ENCODE data around the gene SLAIN1. TPM values are rescaled to one million over a fixed set of nuclear protein-coding genes. Genes with fewer than 3 reads are reported as not detected.

Gene SLAIN1
- total and polyA plus RNA-seq, 8 donors: 4.8 to 13.7 (median 9.0) TPM

DNA sequence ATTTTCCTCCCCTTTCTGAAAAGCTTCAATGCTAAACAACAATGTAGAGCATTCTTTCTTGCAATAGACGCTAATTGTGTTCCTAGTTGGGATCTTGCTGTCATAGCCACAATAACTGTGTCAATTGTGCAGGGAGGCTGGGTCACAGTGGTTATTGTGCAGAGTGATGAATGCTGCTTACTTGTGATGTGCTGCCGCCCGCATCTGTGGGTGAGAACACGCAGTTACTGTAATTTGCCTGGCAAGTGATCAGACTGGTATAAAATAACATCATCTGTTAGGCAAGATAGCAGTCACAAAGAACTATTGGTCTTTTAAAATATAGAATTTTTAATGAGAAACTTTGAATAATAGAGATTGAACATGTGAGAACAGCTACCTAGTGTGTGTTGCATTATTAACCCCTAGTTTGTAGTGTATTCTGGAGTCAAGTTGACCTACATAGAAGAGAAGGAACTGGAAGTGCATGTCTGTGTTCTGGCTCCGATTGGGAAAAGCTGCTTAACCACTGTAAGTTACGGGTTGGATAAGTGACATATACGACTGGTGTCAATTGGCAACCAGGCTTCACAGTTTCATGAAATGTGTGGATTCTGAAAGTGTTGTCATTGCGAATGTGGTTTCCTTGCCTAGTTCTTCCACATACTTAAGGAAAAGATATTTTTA, 43.6 kb downstream of the SLAIN1 start:
- H3K27me3 ChIP-seq: no peaks in the 10 kb centered on the region
- H3K36me3 ChIP-seq: peaks cover 0 to 4% (median 0%) of the 10 kb centered on the region in 3 donors
- intact Hi-C loops (cut with DNase I): no loop called here
- no peak overlapping the region for H3K4me3 ChIP-seq
- TF ChIP-seq, protein P1, sequence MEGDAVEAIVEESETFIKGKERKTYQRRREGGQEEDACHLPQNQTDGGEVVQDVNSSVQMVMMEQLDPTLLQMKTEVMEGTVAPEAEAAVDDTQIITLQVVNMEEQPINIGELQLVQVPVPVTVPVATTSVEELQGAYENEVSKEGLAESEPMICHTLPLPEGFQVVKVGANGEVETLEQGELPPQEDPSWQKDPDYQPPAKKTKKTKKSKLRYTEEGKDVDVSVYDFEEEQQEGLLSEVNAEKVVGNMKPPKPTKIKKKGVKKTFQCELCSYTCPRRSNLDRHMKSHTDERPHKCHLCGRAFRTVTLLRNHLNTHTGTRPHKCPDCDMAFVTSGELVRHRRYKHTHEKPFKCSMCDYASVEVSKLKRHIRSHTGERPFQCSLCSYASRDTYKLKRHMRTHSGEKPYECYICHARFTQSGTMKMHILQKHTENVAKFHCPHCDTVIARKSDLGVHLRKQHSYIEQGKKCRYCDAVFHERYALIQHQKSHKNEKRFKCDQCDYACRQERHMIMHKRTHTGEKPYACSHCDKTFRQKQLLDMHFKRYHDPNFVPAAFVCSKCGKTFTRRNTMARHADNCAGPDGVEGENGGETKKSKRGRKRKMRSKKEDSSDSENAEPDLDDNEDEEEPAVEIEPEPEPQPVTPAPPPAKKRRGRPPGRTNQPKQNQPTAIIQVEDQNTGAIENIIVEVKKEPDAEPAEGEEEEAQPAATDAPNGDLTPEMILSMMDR (IDR thresholded peaks at IDR 0.05): no peak
- peaks cover 4 to 8% (median 8%) of the 10 kb centered on the region in 3 donors for H3K4me1 ChIP-seq
- 77 to 89% methylated on average over 8 of the region's 8 CpGs for WGBS, 2 donors
- H3K27ac ChIP-seq: no peak overlapping the region
- no peak for DNase-seq
- no peaks in the 10 kb centered on the region for H3K9me3 ChIP-seq
- no peak for ATAC-seq
- FAIRE-seq: no peak

DNA sequence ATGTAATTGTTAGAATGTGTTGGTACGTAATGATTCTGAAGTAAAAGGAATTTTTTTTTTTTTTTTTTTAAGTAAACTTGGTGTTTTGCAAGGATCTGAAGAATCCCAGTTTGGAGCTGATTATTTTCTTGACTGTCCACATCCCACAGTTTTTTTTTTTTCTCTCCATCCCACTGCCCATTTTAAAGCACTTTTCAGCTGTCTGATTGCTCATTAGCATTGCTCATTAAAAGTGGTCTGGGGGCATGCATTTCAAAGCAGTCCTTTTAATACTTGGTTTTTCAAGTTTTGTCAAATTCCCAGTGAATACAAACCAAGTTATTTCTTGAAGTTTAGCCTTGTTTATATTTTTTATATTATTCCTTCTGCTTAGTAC, 44.1 kb downstream of the SLAIN1 start:
- TF ChIP-seq, protein P1 (IDR thresholded peaks at IDR 0.05): no peak
- intact Hi-C loops (cut with DNase I): no loop called here

DNA sequence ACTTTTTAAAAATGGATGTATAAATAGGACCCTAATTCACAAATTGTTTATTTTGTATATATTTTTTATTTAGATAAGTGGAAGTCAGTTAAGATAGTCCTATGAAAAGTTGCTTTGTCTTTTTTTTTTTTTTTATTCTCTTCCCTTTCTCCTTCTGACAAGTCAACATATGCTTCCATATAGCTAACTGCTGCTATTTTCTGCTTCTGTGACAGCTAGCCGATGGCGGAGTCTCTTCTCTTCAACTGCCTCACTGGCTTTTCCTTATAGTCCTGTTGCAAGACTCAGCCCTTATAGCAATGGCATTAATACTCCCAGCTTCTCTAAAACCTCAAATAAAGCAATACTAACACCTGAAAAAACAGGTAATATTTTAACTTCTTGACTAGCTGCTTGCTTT, 45.3 kb downstream of the SLAIN1 start:
- Histone ChIP-seq H3K9me3 (no peaks in the 10 kb centered on the region), H3K36me3 (peaks cover 0 to 7% (median 0%) of the 10 kb centered on the region in 3 donors), H3K4me1 (peaks cover 4 to 8% (median 8%) of the 10 kb centered on the region in 3 donors), H3K27ac (no peak overlapping the region), H3K27me3 (no peaks in the 10 kb centered on the region), H3K4me3 (no peak overlapping the region)
- TF ChIP-seq, protein P1 (IDR thresholded peaks at IDR 0.05): no peak
- DNase-seq (no peak), ATAC-seq (no peak), FAIRE-seq (no peak)
- 95 to 98% methylated on average over 2 of the region's 2 CpGs for WGBS, 2 donors
- intact Hi-C loops (cut with DNase I): no loop called here

More for the DNA sequence above, 44.1 kb downstream of the SLAIN1 start:
- ATAC-seq (no peak), DNase-seq (no peak), FAIRE-seq (no peak)
- H3K4me3 ChIP-seq: no peak overlapping the region
- no peaks in the 10 kb centered on the region for H3K9me3 ChIP-seq
- WGBS, 2 donors: 93 to 100% methylated on average over 1 of the region's 1 CpG
- H3K36me3 ChIP-seq: peaks cover 0 to 5% (median 0%) of the 10 kb centered on the region in 3 donors
- H3K4me1 ChIP-seq: peaks cover 4 to 8% (median 8%) of the 10 kb centered on the region in 3 donors
- no peaks in the 10 kb centered on the region for H3K27me3 ChIP-seq
- no peak overlapping the region for H3K27ac ChIP-seq

DNA sequence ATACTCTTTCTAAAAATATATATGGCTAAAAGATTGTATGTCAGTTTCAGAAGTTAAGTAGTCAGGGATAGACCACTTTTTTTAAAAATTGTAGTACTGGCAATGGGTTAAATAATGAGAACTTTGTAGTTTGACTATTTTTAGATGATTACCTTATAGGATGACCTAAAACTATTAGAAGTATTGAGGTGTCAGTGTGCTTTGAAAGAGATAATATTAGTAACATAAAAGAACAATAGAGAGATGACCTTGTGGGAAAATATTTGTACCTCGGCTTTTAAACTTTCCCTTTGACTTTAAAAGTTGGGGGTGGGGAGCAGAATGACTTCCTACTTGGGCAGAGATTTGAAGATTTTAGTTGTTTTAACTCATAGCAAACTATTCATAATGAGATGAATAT, 48.3 kb downstream of the SLAIN1 start:
- DNase-seq: no peak
- TF ChIP-seq, protein P1 (IDR thresholded peaks at IDR 0.05): no peak
- FAIRE-seq: no peak
- 14 to 22% methylated on average over 1 of the region's 1 CpG for WGBS, 2 donors
- Histone ChIP-seq H3K27me3 (no peaks in the 10 kb centered on the region), H3K4me3 (no peak overlapping the region), H3K4me1 (peaks cover 4 to 8% (median 8%) of the 10 kb centered on the region in 3 donors), H3K9me3 (no peaks in the 10 kb centered on the region), H3K27ac (no peak overlapping the region), H3K36me3 (peaks cover 0 to 7% (median 0%) of the 10 kb centered on the region in 3 donors)
- no peak for ATAC-seq
- intact Hi-C loops (cut with DNase I): loop anchor here in 1 of 3 donors (5.0 kb wide), 1 partner anchor 148 kb away; no protein-coding TSS in a partner anchor

DNA sequence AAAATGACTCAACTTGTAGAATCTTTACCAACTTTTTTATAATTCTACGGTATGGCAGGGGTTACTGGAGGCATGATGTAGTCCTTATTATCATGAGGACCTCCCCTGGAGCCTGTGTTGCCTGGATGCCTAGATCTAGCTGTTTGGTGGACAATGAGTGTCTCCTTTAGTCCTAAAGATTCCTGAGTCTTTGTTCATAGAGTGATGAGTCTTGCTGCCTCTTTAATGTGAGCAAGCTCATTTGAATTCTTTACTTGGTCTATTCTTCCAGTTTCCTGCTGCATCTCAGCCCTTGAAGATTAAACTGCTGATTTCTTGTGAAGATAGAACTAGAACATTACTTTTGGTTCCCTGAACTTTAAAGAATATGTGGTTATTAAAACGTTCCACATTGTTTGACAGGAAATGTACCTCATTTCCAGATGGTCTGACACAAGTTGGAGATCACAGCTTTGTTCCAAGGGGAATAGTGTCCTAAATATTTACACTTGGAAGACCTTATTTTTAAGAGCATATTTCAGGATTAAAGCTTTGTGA, 51.9 kb downstream of the SLAIN1 start:
- H3K9me3 ChIP-seq: no peaks in the 10 kb centered on the region
- WGBS, 2 donors: 41 to 45% methylated on average over 2 of the region's 2 CpGs
- H3K27ac ChIP-seq: no peak overlapping the region
- TF ChIP-seq, protein P1 (IDR thresholded peaks at IDR 0.05): no peak
- H3K4me3 ChIP-seq: no peak overlapping the region
- peaks cover 8 to 15% (median 9%) of the 10 kb centered on the region in 3 donors for H3K4me1 ChIP-seq
- ATAC-seq (no peak), FAIRE-seq (no peak), DNase-seq (no peak)
- intact Hi-C loops (cut with DNase I): loop anchor here in 1 of 3 donors (5.0 kb wide), 1 partner anchor 152 kb away; no protein-coding TSS in a partner anchor
- peaks cover 0 to 11% (median 0%) of the 10 kb centered on the region in 3 donors for H3K36me3 ChIP-seq
- no peaks in the 10 kb centered on the region for H3K27me3 ChIP-seq
